ENCODE data around the gene VPS45.

DNA sequence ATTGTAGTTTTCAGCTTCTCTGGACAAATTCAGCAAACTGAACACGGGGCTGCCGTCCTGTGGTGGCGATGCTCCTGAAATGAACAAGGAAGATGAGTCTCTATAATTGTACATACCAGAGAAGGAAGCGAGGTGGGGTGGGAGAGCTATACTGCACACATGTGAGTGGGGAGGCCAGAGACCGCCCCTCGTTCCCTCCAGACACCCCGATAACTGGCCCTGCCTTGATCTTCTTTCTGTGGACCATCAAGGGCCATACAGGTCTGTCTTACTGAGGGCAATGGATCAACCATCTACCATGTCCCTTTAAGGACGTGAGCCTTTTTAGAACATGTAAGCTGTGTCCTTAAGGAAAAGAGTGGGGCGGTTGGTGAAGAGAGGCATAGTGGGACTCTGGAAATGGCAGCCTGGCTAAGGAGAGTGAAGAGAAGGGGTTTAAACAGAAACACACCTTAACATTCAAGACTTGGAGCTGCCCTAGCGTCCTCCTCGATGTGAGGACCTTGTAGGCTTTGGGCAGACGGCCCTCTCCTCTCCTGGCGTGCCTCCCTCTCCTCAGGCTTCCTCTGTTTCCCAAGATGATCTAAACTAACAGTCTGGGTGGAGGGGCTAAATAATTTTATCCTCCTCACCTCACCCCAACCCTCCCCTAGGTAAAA lies 88.0 kb downstream of the VPS45 start:
- TF ChIP-seq, protein P1, sequence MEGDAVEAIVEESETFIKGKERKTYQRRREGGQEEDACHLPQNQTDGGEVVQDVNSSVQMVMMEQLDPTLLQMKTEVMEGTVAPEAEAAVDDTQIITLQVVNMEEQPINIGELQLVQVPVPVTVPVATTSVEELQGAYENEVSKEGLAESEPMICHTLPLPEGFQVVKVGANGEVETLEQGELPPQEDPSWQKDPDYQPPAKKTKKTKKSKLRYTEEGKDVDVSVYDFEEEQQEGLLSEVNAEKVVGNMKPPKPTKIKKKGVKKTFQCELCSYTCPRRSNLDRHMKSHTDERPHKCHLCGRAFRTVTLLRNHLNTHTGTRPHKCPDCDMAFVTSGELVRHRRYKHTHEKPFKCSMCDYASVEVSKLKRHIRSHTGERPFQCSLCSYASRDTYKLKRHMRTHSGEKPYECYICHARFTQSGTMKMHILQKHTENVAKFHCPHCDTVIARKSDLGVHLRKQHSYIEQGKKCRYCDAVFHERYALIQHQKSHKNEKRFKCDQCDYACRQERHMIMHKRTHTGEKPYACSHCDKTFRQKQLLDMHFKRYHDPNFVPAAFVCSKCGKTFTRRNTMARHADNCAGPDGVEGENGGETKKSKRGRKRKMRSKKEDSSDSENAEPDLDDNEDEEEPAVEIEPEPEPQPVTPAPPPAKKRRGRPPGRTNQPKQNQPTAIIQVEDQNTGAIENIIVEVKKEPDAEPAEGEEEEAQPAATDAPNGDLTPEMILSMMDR (IDR thresholded peaks at IDR 0.05): no peak
- TF ChIP-seq EP300 (IDR thresholded peaks at IDR 0.05) (no peak), POLR2AphosphoS5 (IDR thresholded peaks at IDR 0.05) (no peak), POLR2A (IDR thresholded peaks at IDR 0.05) (no peak)
